NCI-H2171 treated with DMSO at 0.1 percent for 48 hours (cell line): ENCODE results near the gene WEE2.
"Not testable (repeated sequence)": the region's sequence is repeated elsewhere in the genome, so short reads cannot be mapped to it uniquely, and the experiment has no call there.

Source experiments
- DNase-seq: peaks from one replicate; lab custom pipeline; 2025; lab: John Stamatoyannopoulos, UW

WEE2 gene

DNA sequence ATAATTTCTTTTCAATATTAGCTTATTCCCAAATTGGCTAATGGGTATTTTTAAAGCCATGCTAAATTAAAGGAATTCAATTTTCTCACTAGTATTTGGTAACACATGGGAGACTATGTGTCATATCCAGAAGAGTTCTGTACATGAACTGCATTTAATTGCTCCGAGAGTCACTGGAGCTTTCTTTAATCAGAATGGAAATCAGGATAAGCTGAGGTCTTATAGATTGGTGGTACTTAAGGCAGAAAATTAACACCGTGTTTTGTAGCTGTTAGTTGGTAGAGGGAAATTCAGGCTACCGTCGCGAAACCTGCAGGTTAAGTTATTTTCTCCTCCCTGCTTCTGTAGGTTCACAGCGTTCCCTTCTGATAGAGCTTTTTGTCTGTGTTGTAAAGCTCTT, at the start of gene WEE2:
WEE2 (plus strand) TSS at position 3 of the 400 bp plus-strand sequence. CDS start 406 bp downstream, outside the sequence.
- no peak for DNase-seq

- no peak for DNase-seq
These were observed 48.7 kb upstream of the WEE2 start for GRCh38 chr7:141659501-141659900.

DNA sequence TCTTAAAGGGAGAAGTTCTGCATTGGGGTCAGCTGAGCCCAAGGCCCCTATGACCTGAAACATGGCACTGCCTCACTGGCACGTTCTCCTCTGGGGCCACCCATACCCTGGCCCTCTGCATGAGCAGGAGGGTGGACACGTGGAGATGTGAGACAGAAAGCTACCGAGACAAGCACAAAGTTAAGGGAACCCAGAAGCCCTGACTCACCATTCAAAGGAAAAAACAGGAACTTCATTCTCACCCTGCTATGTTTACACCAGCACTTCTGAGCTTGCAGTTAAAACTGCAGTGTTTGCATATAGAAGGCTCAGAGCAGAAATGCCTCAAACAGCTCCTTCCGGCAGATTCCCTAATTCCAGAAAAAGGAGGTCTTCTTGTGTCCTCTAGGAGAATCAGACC, 47.9 kb upstream of the WEE2 start:
- DNase-seq: no peak

DNA sequence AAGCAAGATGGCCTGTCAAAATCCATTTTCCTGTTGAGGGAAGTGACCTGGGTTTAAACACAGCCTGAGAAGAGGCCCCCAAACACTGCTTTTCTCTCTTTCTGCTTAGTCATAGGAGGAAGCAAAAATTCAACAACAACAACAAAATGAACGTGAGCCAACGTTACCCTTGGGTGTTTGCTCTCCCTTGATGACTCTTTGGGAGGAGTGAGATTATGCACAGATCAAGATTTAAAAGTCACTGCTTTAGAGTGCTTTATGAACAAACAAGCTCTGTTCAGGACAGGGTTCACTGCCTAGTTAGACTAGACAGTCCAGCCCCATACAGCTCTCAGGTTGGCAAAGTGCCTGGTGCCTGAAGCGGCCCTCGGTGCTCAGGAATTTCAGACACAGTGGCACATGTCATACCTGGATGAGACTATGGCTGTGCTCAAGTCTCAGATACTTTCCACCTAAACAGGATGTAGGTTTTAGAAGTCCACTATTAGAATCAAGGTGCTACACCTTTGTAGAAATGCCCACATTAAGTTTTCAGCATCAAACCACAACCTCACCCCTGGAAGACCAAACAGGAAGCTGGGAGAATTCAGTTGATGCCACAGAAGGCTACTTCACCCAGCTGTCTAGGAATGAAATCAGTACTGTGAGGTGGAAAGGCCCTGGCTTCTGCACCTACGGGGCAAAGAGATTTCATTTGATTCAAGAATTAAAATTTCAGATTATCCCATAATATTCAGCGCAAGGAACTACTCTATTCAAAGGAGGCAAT, 44.9 kb upstream of the WEE2 start:
- DNase-seq: no peak

- DNase-seq: no peak
These were observed 43.7 kb upstream of the WEE2 start for GRCh38 chr7:141664450-141664849.

DNA sequence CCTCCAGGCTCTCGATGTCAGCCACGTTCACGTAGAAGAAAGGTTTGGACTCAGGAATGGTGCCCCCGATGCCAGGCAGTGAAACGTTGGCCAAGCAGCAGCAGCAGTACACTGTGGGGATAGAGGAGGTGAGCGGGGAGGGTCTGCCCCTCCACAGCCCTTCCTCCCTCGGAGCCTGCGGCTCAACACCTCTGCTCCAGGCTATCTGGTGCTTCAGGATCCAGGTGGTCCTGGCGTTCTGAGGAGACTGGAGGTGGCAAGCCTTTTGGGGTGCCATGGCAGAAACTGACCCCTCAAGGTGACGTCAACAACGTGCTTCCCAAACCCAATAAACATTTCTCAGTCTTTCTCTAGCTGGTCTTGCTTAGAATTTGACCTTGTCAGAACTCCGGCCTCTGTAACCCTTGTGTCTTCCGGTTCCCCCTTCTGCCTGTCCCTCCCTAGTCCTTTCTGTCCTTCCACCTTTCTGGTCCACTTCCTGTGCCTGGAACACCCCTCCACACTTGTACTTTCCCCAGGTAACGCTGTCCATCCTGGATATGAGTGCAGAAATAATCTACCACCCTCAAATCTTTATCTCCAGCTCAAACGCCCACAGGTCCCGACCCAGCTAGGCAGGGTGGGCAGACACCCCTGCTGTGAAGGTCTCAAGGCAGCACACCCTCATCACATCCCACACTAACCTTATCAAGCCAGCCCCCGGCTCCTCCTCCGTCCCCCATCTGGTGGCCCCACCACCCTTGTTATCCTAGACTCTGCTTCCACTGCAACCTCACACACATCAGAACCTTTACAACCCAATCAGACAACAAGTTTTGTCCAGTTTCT, 42.7 kb upstream of the WEE2 start:
- DNase-seq: no peak

- no peak for DNase-seq
These were observed 42.1 kb upstream of the WEE2 start for GRCh38 chr7:141666071-141666470.

- DNase-seq: no peak
These were observed 39.3 kb upstream of the WEE2 start for GRCh38 chr7:141668853-141669252.

GRCh38 chr7:141671705-141672496, 36.3 kb upstream of the WEE2 start:
- no peak for DNase-seq

GRCh38 chr7:141673346-141673745, 34.8 kb upstream of the WEE2 start:
- DNase-seq: no peak

DNA sequence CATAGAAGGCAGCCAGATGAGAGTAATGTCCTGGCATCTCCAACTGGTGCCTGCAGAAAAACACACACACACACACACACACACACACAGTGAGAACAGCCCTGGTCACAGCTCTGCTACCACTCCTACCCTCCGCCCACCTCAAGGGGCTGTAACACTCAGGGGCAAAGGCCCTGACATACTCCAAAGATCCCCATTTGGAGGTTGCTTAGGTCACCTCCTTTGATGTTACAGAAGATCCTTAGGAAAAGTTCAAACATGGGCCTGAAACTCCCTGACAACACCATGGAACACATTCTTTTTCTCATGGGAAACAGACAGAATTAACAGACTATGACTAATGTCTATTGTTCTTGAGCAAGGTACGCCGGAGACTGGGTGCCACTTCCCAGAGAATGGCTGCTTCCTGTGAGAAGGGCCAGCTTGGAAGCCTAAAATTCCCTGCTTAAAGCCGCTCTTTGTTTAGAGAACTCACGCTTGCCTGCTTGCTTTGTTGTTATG, 33.9 kb upstream of the WEE2 start:
- DNase-seq: no peak

- no peak for DNase-seq
These were observed 33.5 kb upstream of the WEE2 start for GRCh38 chr7:141674702-141675101.

DNA sequence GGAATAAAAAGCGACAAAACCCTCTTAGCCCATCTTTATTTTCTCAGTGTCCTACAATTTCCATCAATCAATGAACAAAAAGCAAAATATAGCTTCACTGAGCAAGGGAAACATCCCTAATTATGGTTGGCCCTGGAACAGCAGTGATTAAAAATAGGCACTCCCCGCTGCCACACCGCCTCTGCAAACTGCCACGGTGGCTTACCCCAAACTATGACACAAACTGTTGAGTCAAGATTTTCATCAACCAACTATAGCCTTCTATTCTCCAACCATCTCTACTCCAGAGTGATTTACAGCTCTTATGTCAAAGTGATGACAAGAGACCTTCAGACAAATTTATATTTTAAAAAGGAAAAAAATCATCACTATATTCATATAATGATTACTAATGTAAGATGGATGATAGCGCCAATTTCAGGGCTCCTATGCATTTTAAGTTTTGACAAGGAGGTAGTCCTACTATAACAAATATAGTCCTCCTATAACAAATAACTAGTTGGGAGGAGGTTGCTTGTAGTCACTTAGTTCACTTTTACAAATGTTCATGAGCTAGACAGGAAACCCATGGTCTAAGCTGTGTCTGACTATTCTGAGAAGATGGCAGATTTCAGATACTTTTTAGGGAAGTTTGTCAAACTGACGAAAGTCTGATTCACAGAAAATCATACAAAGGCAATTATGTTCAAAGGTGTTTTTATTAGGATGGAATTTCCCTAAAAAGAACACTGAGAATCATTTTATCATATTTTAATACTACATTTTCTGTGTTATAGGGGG, 32.5 kb upstream of the WEE2 start:
- no peak for DNase-seq

DNA sequence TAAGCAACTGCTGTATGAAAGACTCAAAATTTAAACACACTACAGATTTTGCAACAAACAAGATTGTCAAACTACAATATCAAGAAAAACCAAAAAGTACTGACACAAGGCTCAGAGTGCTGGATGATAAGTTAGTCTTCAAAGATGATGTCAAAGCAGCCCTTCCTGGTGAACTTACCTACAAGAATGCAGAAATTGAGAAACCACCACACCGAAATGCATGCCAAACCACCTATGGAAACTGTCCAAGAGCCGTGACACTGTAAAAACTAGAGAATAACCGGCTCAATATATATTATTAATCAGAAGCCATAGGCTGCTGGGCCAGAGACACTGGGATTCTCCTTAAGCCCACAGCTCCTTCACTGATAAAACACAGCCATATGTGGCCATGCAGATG, 31.5 kb upstream of the WEE2 start:
- no peak for DNase-seq

DNA sequence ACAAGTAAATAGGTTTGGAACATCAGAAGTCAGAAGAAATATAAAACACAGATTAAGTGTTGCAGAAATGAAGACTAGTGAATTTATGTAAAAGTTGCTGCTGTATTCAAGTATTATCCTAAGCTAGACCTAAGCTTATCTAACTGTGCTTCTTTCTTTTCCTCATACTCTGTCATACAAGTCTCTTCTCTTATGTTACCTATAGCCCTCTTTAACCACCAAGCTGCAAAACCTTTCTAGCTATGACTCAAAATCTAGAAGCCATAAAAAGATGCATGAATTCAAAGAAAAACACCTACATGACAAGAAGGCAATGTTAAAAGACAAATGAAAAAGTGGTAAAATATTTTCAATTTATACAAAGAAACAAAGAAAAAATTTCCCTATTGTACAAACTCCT, 29.1 kb upstream of the WEE2 start:
- DNase-seq: no peak

DNA sequence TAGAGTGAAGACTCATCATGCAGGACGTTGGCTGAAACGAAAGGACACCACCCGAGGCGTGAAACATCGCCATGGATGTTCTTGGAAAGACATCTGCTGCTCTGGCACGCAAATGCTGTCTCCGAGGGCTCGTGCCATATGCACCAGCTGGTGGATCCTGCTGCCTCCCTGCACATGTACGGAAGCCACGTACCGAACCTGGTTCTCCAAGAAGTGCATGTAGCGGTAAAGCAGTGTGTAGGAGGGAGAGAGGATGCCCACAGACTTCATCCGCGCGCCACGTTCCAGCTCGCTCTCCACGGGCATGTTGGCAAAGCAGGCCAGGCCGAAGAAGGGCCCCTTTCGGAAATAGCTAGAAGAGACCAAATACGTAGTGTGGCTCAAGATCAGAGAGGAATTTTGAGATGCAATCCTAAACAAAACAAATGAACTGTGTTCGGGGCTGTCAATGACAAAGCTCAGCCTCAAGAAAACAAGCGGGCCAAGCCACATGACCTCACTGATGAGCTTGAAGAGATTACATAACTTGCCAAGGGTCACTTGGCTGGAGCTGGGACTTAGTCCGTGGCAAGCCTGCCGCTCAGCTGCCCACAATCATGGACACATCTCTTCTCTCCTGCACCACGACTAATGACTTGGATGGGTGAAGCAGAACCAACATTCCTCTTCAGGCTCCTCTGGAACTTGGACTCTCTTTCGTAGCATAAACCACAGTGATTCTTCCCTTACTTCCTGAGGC, 22.7 kb upstream of the WEE2 start:
- peak; percentile 77 for DNase-seq

GRCh38 chr7:141686074-141686473, 22.1 kb upstream of the WEE2 start:
- DNase-seq: no peak

DNA sequence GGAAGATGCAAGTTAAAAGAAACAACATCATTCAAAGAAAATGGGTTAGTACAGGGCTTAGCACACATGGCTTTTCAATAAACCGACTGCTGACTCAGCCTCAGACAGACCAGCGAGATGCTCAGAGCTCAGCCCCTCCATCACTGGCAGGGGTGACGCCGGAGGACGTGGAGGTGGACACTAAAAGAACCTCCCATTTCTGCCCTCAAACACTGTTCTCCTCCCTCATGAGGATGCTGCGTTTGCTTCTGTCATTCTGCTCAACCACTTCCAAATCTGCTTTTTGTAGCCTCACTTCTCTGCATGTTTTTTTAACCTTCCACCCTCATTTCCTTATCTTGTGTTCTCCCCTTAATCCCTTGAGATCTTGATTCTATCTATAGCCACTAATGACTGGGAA, 21.5 kb upstream of the WEE2 start:
- DNase-seq: no peak

DNA sequence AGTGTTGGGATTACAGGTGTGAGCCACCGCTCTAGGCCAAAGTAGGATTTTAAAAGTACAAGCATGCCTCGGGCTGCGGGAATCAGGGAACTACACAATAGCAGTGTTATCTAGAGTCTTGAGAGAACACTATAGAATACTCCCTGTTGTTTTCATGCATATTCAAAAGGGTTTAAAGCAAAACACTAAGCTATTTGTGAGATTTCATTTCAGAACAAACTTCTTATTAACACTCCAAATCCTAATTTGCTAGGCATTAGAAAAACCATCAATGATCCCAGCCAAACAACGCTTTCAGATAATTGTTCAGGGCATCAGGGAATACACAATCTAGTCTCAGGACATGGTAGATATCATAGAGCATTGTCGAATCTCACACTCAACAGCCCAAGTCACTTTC, 20.1 kb upstream of the WEE2 start:
- DNase-seq: no peak

GRCh38 chr7:141689072-141689825, 18.9 kb upstream of the WEE2 start:
- not testable (repeated sequence) for DNase-seq
